ENCODE data around the gene SERPINB10.

SERPINB10 gene

DNA sequence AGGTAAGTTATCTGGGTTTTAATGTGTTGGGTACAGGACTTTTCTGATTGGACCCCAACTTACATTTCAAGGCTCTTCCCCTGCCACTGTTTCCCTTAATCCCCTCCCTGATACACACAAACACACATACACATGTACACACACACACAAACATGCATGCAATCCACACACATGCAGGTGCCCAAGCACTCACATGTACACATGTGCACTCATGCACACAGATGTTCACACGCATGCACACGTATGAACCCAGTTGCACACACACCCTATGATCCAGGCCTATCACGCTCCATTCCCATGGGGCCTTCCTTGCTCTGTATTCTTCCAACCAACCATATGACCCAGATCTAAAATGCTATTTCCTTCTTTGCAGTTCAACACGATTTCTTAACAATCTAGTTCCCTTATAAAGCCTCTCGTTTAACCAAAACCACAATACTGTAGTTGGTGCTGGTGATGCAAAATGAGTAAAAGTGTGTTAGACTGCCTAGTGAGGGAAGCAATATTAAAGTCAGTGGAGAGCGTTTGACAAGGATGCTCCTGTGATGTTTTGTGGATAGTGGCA lies 73.2 kb downstream of the SERPINB10 start:
- no peak for DNase-seq (ENCODE audit: low read depth in 2 of 2)

DNA sequence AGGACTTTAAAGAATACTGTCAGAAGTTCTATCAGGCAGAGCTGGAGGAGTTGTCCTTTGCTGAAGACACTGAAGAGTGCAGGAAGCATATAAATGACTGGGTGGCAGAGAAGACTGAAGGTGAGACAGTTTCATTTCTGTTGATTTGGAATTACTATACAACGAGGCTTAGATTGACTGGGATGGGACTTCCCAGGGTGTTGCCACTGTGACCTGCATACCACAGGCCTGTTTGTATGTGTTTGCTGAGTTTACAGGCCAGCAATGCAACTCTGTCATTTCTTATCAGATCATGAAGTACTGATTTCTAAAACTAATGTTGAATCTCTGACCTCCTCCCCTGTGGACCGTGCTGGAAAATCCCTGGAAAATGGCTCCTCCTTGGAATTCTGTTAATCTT lies 74.0 kb downstream of the SERPINB10 start:
- DNase-seq (ENCODE audit: low read depth in 2 of 2) = no peak

DNA sequence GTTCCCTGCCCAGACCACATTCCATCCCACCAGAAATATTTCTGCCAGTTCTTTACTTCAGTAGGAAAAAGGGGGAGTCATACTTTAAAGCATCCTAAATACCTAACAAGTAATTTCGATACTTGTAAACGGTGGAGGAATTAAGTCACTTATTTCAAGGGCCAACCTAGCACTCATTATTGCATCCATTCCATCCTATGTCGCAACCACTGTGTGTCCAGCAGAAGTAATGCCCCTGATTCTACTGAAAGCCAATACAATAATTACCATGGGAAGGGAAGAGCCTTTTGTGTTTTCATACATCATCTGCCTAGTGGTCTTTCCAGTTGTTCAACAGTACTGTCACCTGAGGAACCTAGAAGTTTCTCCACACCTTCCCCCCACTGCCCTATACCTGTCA lies 74.6 kb downstream of the SERPINB10 start:
- DNase-seq (ENCODE audit: low read depth in 2 of 2) = no peak
